ENCODE data around the gene SHISA3. TPM values are rescaled to one million over a fixed set of nuclear protein-coding genes. Genes with fewer than 3 reads are reported as not detected.
A peak's percentile ranks its signal among the peaks of the same experiment; 100 is the strongest.
"Not testable (repeated sequence)": the region's sequence is repeated elsewhere in the genome, so short reads cannot be mapped to it uniquely, and the experiment has no call there.

The SHISA3 gene
- total RNA-seq, 1 donor from 2014 or later, result 0.14 TPM

DNA sequence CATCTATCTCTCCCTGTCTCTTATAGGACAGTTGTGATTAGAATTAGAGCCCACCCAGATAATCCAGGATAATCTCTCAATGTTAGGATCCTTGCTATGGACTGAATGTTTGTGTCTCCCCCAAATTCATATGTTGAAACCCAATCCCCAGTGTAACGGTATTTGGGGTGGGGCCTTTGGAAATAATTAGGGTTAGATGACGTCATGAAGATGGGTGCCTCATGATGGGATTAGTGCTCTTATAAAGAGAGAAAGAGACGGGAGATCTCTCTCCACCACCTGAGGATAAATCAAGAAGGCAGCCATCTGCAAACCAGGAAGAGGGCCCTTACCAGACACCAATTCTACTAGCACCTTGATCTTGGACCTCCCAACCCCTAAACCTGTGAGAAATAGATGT is 33.7 kb upstream of the SHISA3 start:
- H3K9me3 Mint-ChIP-seq (ENCODE audit: low read depth), result peaks cover 2% of the 10 kb centered on the region
- no peak for DNase-seq (ENCODE audit: low spot score, unreplicated experiment)
- no peaks in the 10 kb centered on the region for H3K36me3 Mint-ChIP-seq (ENCODE audit: insufficient read depth)
- no peak overlapping the region for H3K4me3 Mint-ChIP-seq (ENCODE audit: low read depth)
- H3K27ac Mint-ChIP-seq, result no peak overlapping the region
- no peaks in the 10 kb centered on the region for H3K27me3 Mint-ChIP-seq
- TF ChIP-seq, protein P1, sequence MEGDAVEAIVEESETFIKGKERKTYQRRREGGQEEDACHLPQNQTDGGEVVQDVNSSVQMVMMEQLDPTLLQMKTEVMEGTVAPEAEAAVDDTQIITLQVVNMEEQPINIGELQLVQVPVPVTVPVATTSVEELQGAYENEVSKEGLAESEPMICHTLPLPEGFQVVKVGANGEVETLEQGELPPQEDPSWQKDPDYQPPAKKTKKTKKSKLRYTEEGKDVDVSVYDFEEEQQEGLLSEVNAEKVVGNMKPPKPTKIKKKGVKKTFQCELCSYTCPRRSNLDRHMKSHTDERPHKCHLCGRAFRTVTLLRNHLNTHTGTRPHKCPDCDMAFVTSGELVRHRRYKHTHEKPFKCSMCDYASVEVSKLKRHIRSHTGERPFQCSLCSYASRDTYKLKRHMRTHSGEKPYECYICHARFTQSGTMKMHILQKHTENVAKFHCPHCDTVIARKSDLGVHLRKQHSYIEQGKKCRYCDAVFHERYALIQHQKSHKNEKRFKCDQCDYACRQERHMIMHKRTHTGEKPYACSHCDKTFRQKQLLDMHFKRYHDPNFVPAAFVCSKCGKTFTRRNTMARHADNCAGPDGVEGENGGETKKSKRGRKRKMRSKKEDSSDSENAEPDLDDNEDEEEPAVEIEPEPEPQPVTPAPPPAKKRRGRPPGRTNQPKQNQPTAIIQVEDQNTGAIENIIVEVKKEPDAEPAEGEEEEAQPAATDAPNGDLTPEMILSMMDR (IDR thresholded peaks at IDR 0.05; ENCODE audit: unreplicated experiment), result no peak
- H3K4me1 Mint-ChIP-seq (ENCODE audit: low read depth), result peaks cover 17% of the 10 kb centered on the region

DNA sequence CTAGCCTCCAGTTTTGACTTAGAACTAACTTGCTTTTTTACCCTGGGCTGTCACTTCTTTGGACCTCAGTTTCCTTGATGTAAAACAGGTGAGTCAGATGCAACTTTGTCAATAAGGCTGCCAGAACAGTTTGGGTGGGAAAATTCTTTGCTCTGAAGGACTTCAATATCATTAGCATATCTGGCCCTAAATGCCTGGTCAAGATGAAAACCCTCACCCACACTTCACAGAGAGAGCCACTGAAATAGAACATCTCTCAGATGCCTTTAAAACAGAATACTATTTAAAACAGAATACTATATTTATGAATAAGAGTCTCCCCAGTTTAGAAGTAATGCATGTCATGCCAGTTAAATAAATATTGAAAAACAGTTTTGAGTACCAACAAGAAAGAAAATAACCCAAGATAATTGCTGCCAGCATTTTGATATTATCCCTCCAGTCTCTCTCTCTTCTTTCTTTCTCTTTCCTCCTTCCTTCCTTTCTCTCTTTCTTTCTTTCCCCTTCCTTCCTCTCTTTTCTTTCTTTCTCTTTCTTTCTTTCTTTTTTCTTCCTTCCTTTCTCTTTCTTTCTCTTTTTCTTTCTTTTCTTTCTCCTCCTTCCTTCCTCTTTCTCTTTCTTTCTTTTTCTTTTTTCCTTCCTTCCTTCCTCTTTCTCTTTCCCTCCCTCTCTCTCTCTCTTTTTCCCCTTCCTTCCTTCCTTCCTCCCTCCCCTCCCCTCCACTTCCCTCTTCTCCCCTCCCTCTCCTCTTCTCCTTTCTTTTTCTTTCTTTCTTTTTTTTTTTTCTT is 32.8 kb upstream of the SHISA3 start:
- DNase-seq (ENCODE audit: low spot score, unreplicated experiment), result no peak
- Mint-ChIP-seq H3K27ac (no peak overlapping the region), H3K9me3 (ENCODE audit: low read depth) (peaks cover 2% of the 10 kb centered on the region), H3K4me3 (ENCODE audit: low read depth) (no peak overlapping the region), H3K36me3 (ENCODE audit: insufficient read depth) (no peaks in the 10 kb centered on the region), H3K4me1 (ENCODE audit: low read depth) (peaks cover 10% of the 10 kb centered on the region), H3K27me3 (no peaks in the 10 kb centered on the region)
- TF ChIP-seq, protein P1 (IDR thresholded peaks at IDR 0.05; ENCODE audit: unreplicated experiment), result no peak

DNA sequence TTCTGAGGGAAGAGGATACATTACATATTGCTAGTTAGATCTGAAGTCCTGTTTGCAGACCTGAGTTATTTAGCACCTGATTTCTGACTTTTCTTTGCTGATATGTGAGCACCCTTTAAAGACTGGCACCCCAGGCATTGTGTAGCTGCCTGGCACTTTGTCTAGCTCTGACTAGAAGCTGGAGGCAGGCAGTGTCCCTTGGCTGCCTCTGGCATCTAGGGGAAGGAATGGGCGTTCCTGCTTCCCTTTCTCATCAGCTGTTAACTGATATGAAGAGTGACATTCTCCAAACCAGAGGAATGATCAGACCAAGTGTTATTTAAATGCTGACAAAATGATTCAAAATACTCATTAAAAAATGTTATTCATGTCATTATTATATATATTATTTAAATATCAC is 30.3 kb upstream of the SHISA3 start:
- H3K9me3 Mint-ChIP-seq (ENCODE audit: low read depth), result peaks cover 2% of the 10 kb centered on the region
- H3K27me3 Mint-ChIP-seq, result no peaks in the 10 kb centered on the region
- no peaks in the 10 kb centered on the region for H3K4me1 Mint-ChIP-seq (ENCODE audit: low read depth)
- no peaks in the 10 kb centered on the region for H3K36me3 Mint-ChIP-seq (ENCODE audit: insufficient read depth)
- H3K27ac Mint-ChIP-seq, result no peak overlapping the region
- no peak for DNase-seq (ENCODE audit: low spot score, unreplicated experiment)
- TF ChIP-seq, protein P1 (IDR thresholded peaks at IDR 0.05; ENCODE audit: unreplicated experiment), result no peak
- H3K4me3 Mint-ChIP-seq (ENCODE audit: low read depth), result no peak overlapping the region

DNA sequence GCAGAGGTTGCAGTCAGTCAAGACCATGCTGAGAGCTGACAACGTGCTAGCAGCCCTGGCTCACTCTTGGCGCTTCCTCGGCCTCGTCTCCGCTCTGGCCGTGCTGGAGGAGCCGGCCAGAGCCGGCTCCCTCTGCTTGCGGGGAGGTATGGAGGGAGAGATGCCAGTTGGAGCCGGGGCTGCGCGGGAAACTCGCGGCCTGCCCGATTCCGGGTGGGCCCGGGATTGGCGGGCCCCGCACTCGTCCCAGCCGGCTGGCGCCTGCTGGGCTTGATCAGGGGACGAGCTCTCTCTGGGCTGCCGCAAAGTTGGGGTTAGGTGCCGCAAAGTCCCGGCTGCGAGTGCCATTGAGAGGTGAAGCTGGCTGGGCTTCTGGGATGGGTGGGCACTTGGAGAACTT is 27.8 kb upstream of the SHISA3 start:
- H3K9me3 Mint-ChIP-seq (ENCODE audit: low read depth), result peaks cover 7% of the 10 kb centered on the region
- DNase-seq (ENCODE audit: low spot score, unreplicated experiment), result no peak
- H3K4me1 Mint-ChIP-seq (ENCODE audit: low read depth), result no peaks in the 10 kb centered on the region
- H3K36me3 Mint-ChIP-seq (ENCODE audit: insufficient read depth), result no peaks in the 10 kb centered on the region
- TF ChIP-seq, protein P1 (IDR thresholded peaks at IDR 0.05; ENCODE audit: unreplicated experiment), result no peak
- no peak overlapping the region for H3K27ac Mint-ChIP-seq
- H3K27me3 Mint-ChIP-seq, result no peaks in the 10 kb centered on the region
- no peak overlapping the region for H3K4me3 Mint-ChIP-seq (ENCODE audit: low read depth)

DNA sequence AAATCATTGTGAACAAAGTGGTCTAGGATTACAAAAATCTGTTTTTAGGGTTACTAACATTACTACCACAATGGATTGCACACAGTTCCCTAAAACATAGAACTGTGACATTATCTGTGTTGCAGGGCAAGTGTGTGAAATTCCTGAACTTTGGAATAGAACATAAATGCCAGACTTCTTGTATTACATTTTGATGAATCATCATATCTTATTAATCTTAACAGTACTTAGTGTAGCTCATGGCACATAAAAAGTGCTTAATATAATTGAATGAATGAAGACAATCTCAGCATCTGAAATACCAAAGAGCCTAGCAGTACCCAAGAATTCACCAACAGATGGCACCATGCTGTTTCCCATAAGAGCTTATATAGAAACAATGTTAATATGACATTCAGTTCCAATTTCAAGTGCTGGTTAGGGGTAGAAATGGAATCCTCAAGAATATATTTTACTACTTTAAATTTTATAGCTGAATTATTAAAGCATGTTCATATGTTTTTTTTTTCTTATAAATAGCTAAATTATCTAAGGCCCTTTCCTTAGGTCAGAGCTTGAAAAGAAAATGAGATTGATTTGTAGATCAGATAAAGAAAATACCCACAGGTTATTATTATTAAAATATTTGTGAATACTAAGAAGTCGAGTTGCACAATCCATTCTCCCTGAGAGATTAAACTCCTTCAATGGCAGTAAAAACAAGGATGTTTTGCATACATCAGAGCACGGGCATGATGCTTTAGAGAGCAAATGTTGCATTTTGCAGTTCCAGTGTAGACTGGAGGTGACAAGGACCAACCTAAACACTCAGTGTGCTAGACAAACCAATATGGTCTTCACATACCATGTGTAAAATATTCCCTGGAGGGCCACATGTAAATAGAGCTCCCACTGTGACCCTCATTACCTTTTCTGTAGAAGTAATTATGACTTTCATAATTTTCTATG is 25.7 kb upstream of the SHISA3 start:
- Mint-ChIP-seq H3K27ac (no peak overlapping the region), H3K9me3 (ENCODE audit: low read depth) (peaks cover 11% of the 10 kb centered on the region), H3K4me3 (ENCODE audit: low read depth) (no peak overlapping the region), H3K27me3 (no peaks in the 10 kb centered on the region), H3K4me1 (ENCODE audit: low read depth) (no peaks in the 10 kb centered on the region), H3K36me3 (ENCODE audit: insufficient read depth) (no peaks in the 10 kb centered on the region)
- DNase-seq (ENCODE audit: low spot score, unreplicated experiment), result no peak
- TF ChIP-seq, protein P1 (IDR thresholded peaks at IDR 0.05; ENCODE audit: unreplicated experiment), result peak; percentile 71

DNA sequence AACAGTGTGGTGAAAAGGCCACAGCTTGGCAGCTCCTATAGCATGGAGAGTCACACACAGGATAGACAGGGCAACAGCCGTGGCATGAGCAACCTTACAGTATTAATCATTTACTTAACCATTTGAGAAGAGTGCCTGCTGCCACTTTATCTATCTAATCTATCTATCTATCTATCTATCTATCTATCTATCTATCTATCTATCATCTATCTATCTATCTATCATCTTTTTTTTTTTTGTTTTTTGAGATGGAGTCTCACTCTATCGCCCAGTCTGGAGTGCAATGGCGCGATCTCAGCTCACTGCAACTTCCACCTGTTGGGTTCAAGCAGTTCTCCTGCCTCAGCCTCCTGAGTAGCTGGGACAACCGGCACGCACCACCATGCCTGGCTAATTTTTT is 25.0 kb upstream of the SHISA3 start:
- not testable (repeated sequence) for H3K4me1 Mint-ChIP-seq (ENCODE audit: low read depth); H3K27ac Mint-ChIP-seq; DNase-seq (ENCODE audit: low spot score, unreplicated experiment); H3K4me3 Mint-ChIP-seq (ENCODE audit: low read depth); H3K27me3 Mint-ChIP-seq; H3K36me3 Mint-ChIP-seq (ENCODE audit: insufficient read depth)
- H3K9me3 Mint-ChIP-seq (ENCODE audit: low read depth), result peaks cover 10% of the 10 kb centered on the region
